ENCODE data around the gene HDAC4.

Gene HDAC4

GRCh38 chr2:239062743-239063142 is 338.1 kb downstream of the HDAC4 start:
- no peaks in the 10 kb centered on the region for H3K27me3 ChIP-seq (replicated peaks; ENCODE audit: insufficient read depth, low read length)
- no peak for TF ChIP-seq EZH2phosphoT487 (IDR thresholded peaks at IDR 0.05; ENCODE audit: low read length)
- no peak for TF ChIP-seq CTCF (IDR thresholded peaks at IDR 0.05; ENCODE audit: low read length)
- no peaks in the 10 kb centered on the region for H3K79me2 ChIP-seq (ENCODE audit: low read length)
- H3K9me2 ChIP-seq (replicated peaks; ENCODE audit: insufficient read depth, low read length): no peaks in the 10 kb centered on the region
- no peaks in the 10 kb centered on the region for H4K20me1 ChIP-seq (ENCODE audit: insufficient read depth, low read length)
- H3K36me3 ChIP-seq (replicated peaks; ENCODE audit: insufficient read depth, low read length): no peaks in the 10 kb centered on the region
- H2AFZ ChIP-seq (ENCODE audit: low read length): no peak overlapping the region
- H3K4me1 ChIP-seq (ENCODE audit: low read length): no peaks in the 10 kb centered on the region
- no peaks in the 10 kb centered on the region for H3K9me3 ChIP-seq (replicated peaks; ENCODE audit: insufficient read depth, low read length)
- no peak overlapping the region for H3K4me3 ChIP-seq (ENCODE audit: low read length)
- no peak overlapping the region for H3K4me2 ChIP-seq (ENCODE audit: low read depth, low read length)
- H3F3A ChIP-seq (ENCODE audit: insufficient read depth, low read length): no peaks in the 10 kb centered on the region
- no peak overlapping the region for H3K27ac ChIP-seq (ENCODE audit: low read length)
- no peak for DNase-seq
- H3K9ac ChIP-seq (ENCODE audit: low read length): no peak overlapping the region

GRCh38 chr2:239061824-239062570 is 338.8 kb downstream of the HDAC4 start:
- Histone ChIP-seq H3K4me3 (ENCODE audit: low read length) (no peak overlapping the region), H3K9ac (ENCODE audit: low read length) (no peak overlapping the region), H4K20me1 (ENCODE audit: insufficient read depth, low read length) (no peaks in the 10 kb centered on the region), H3K9me3 (replicated peaks; ENCODE audit: insufficient read depth, low read length) (no peaks in the 10 kb centered on the region), H3K4me1 (ENCODE audit: low read length) (no peaks in the 10 kb centered on the region), H3K27ac (ENCODE audit: low read length) (no peak overlapping the region), H3K36me3 (replicated peaks; ENCODE audit: insufficient read depth, low read length) (no peaks in the 10 kb centered on the region), H3K79me2 (ENCODE audit: low read length) (no peaks in the 10 kb centered on the region), H3K27me3 (replicated peaks; ENCODE audit: insufficient read depth, low read length) (no peaks in the 10 kb centered on the region), H3F3A (ENCODE audit: insufficient read depth, low read length) (no peaks in the 10 kb centered on the region), H3K4me2 (ENCODE audit: low read depth, low read length) (no peak overlapping the region), H3K9me2 (replicated peaks; ENCODE audit: insufficient read depth, low read length) (no peaks in the 10 kb centered on the region), H2AFZ (ENCODE audit: low read length) (no peak overlapping the region)
- no peak for TF ChIP-seq EZH2phosphoT487 (IDR thresholded peaks at IDR 0.05; ENCODE audit: low read length)
- TF ChIP-seq CTCF (IDR thresholded peaks at IDR 0.05; ENCODE audit: low read length): no peak
- no peak for TF ChIP-seq EZH2 (optimal IDR thresholded peaks at IDR 0.05; ENCODE audit: low read depth, low read length)
- no peak for DNase-seq

GRCh38 chr2:239061121-239061666 is 339.6 kb downstream of the HDAC4 start:
- Histone ChIP-seq H3K27ac (ENCODE audit: low read length) (no peak overlapping the region), H3K9me3 (replicated peaks; ENCODE audit: insufficient read depth, low read length) (no peaks in the 10 kb centered on the region), H3K4me3 (ENCODE audit: low read length) (no peak overlapping the region), H3K9ac (ENCODE audit: low read length) (no peak overlapping the region), H3K27me3 (replicated peaks; ENCODE audit: insufficient read depth, low read length) (no peaks in the 10 kb centered on the region), H3K4me1 (ENCODE audit: low read length) (no peaks in the 10 kb centered on the region), H3K79me2 (ENCODE audit: low read length) (no peaks in the 10 kb centered on the region), H3K36me3 (replicated peaks; ENCODE audit: insufficient read depth, low read length) (no peaks in the 10 kb centered on the region), H3F3A (ENCODE audit: insufficient read depth, low read length) (no peaks in the 10 kb centered on the region), H3K9me2 (replicated peaks; ENCODE audit: insufficient read depth, low read length) (no peaks in the 10 kb centered on the region), H2AFZ (ENCODE audit: low read length) (no peak overlapping the region), H4K20me1 (ENCODE audit: insufficient read depth, low read length) (no peaks in the 10 kb centered on the region), H3K4me2 (ENCODE audit: low read depth, low read length) (no peak overlapping the region)
- DNase-seq: no peak
- no peak for TF ChIP-seq EZH2 (optimal IDR thresholded peaks at IDR 0.05; ENCODE audit: low read depth, low read length)
- no peak for TF ChIP-seq CTCF (IDR thresholded peaks at IDR 0.05; ENCODE audit: low read length)
- no peak for TF ChIP-seq EZH2phosphoT487 (IDR thresholded peaks at IDR 0.05; ENCODE audit: low read length)
